OCI-LY1 (cell line): ENCODE measurements around the gene TMC5.

Experiments used
- H2AFZ ChIP-seq: fragments of 200-600 bp; sonication (generic), shearing (Covaris generic); 2 replicates; pipeline ENCODE4 v1.6.0; 2014; ENCODE audit warnings: antibody characterized with exemption, mild to moderate bottlenecking, low read length
- H3F3A ChIP-seq: fragments of 200-600 bp; sonication (generic), shearing (Covaris generic); 2 replicates; pipeline ENCODE4 v1.6.0; 2014; ENCODE audit warnings: mild to moderate bottlenecking, antibody characterized with exemption, low read length, moderate library complexity; ENCODE audit not compliant: insufficient read depth
- H3K27ac ChIP-seq: fragments of 200-600 bp; sonication (generic); 2 replicates; pipeline ENCODE4 v1.5.1; 2014; ENCODE audit warnings: low read length, mixed run types, mild to moderate bottlenecking, low read depth; ENCODE audit not compliant: poor library complexity, severe bottlenecking
- H3K27me3 ChIP-seq: fragments of 200-600 bp; sonication (generic); 2 replicates; pipeline ENCODE4 v1.6.0; 2014; ENCODE audit warnings: antibody characterized with exemption, mild to moderate bottlenecking, low read length, moderate library complexity; ENCODE audit not compliant: insufficient read depth
- H3K36me3 ChIP-seq: fragments of 200-600 bp; sonication (generic); 2 replicates; pipeline ENCODE4 v1.6.1; 2014; ENCODE audit warnings: mild to moderate bottlenecking, antibody characterized with exemption, low read length, moderate library complexity, mixed read lengths; ENCODE audit not compliant: insufficient read depth
- H3K4me1 ChIP-seq: fragments of 200-600 bp; sonication (generic); 2 replicates; pipeline ENCODE4 v1.5.1; 2014; ENCODE audit warnings: mild to moderate bottlenecking, low read length, moderate library complexity; ENCODE audit not compliant: insufficient read depth, severe bottlenecking
- H3K4me2 ChIP-seq: fragments of 200-600 bp; sonication (generic), shearing (Covaris generic); 2 replicates; pipeline ENCODE4 v1.6.1; 2014; ENCODE audit warnings: low read length
- H3K4me3 ChIP-seq: fragments of 200-600 bp; sonication (generic); 2 replicates; pipeline ENCODE4 v1.5.1; 2014; ENCODE audit warnings: low read length, low read depth, mild to moderate bottlenecking, mixed read lengths; ENCODE audit not compliant: poor library complexity, severe bottlenecking
- H3K79me2 ChIP-seq: fragments of 200-600 bp; shearing (Covaris generic); 2 replicates; pipeline ENCODE4 v1.6.1; 2016; ENCODE audit warnings: mixed run types, low read length, mixed read lengths; ENCODE audit not compliant: insufficient read depth
- H3K9ac ChIP-seq: fragments of 200-600 bp; sonication (generic), shearing (Covaris generic); 2 replicates; pipeline ENCODE4 v1.6.1; 2014; ENCODE audit warnings: mild to moderate bottlenecking, low read length, mixed read lengths
- H3K9me2 ChIP-seq: fragments of 200-600 bp; sonication (generic), shearing (Covaris generic); 2 replicates; pipeline ENCODE4 v1.6.1; 2014; ENCODE audit warnings: low read depth, mild to moderate bottlenecking, low read length, mixed read lengths
- H3K9me3 ChIP-seq: fragments of 200-600 bp; shearing (Covaris generic); 2 replicates; pipeline ENCODE4 v1.6.1; 2014; ENCODE audit warnings: low read length, mixed read lengths
- H4K20me1 ChIP-seq: fragments of 200-600 bp; sonication (generic), shearing (Covaris generic); 2 replicates; pipeline ENCODE4 v1.6.0; 2016; ENCODE audit warnings: mild to moderate bottlenecking, low read length; ENCODE audit not compliant: insufficient read depth
- EZH2 ChIP-seq: fragments of 200-600 bp; sonication (generic), shearing (Covaris generic); IDR thresholded peaks from 2 replicates; pipeline ENCODE4 v1.8.0; 2017; ENCODE audit warnings: borderline replicate concordance, mixed run types, mild to moderate bottlenecking, antibody characterized with exemption, low read length, moderate library complexity, mixed read lengths
- TF ChIP-seq, protein P1 (sequence below): fragments of 200-600 bp; sonication (generic), shearing (Covaris generic); IDR thresholded peaks from 2 replicates; pipeline ENCODE4 v1.5.1; 2017; ENCODE audit warnings: mild to moderate bottlenecking, antibody characterized with exemption, low read length, moderate library complexity, mixed read lengths

TMC5 gene

GRCh38 chr16:19502395-19503131, 84.9 kb downstream of the TMC5 start:
- no peaks in the 10 kb centered on the region for H3K4me1 ChIP-seq
- H3K9ac ChIP-seq, result no peak overlapping the region
- no peaks in the 10 kb centered on the region for H3K79me2 ChIP-seq
- H3F3A ChIP-seq, result no peaks in the 10 kb centered on the region
- H3K4me2 ChIP-seq, result no peak overlapping the region
- H3K27ac ChIP-seq, result no peak overlapping the region
- no peaks in the 10 kb centered on the region for H3K27me3 ChIP-seq
- H3K9me3 ChIP-seq, result no peaks in the 10 kb centered on the region
- peaks cover 69% of the 10 kb centered on the region for H3K36me3 ChIP-seq
- H4K20me1 ChIP-seq, result no peaks in the 10 kb centered on the region
- no peak overlapping the region for H3K4me3 ChIP-seq
- H2AFZ ChIP-seq, result no peak overlapping the region
- H3K9me2 ChIP-seq, result no peaks in the 10 kb centered on the region
- TF ChIP-seq, protein P1, sequence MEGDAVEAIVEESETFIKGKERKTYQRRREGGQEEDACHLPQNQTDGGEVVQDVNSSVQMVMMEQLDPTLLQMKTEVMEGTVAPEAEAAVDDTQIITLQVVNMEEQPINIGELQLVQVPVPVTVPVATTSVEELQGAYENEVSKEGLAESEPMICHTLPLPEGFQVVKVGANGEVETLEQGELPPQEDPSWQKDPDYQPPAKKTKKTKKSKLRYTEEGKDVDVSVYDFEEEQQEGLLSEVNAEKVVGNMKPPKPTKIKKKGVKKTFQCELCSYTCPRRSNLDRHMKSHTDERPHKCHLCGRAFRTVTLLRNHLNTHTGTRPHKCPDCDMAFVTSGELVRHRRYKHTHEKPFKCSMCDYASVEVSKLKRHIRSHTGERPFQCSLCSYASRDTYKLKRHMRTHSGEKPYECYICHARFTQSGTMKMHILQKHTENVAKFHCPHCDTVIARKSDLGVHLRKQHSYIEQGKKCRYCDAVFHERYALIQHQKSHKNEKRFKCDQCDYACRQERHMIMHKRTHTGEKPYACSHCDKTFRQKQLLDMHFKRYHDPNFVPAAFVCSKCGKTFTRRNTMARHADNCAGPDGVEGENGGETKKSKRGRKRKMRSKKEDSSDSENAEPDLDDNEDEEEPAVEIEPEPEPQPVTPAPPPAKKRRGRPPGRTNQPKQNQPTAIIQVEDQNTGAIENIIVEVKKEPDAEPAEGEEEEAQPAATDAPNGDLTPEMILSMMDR, result peak; percentile 79
- TF ChIP-seq EZH2, result no peak

DNA sequence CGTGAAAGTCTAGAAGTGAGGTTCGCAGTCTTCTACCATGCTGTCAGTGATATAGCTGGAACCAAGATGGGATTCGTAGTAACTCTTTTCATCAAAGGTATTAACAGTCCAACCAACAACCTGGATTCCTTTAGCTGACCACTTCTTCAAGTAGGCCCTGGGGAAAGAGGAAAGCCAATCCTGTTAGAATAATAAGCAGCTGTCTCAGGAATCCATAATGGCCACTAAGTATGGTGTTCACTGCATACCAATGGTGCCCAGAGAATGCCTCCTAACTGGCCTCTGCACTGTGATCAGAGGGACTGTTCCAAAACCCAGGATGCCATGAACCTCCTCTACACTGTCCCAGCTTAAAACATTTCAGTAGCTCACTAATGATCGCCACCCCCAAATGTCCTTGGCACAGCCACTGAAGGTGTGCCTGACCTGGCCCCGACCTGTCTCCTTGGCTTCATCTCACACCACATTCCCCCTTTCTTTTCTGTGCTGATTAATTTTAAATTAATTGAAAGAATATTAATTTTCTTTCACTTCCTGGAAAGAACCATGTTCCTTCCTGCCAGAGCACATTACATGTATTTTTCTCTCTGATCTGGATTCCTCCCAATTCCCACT, 85.9 kb downstream of the TMC5 start:
- Histone ChIP-seq H4K20me1 (no peaks in the 10 kb centered on the region), H3K9me2 (no peaks in the 10 kb centered on the region), H3K79me2 (no peaks in the 10 kb centered on the region), H3F3A (no peaks in the 10 kb centered on the region), H3K4me1 (no peaks in the 10 kb centered on the region), H3K36me3 (peaks cover 79% of the 10 kb centered on the region), H3K4me2 (no peak overlapping the region), H3K27me3 (no peaks in the 10 kb centered on the region), H3K9me3 (no peaks in the 10 kb centered on the region), H2AFZ (no peak overlapping the region), H3K27ac (no peak overlapping the region), H3K4me3 (no peak overlapping the region), H3K9ac (no peak overlapping the region)
- TF ChIP-seq, protein P1, result no peak
- no peak for TF ChIP-seq EZH2

- H2AFZ ChIP-seq, result no peak overlapping the region
- H3K4me2 ChIP-seq, result no peak overlapping the region
- peaks cover 86% of the 10 kb centered on the region for H3K36me3 ChIP-seq
- H3K27me3 ChIP-seq, result no peaks in the 10 kb centered on the region
- no peak overlapping the region for H3K27ac ChIP-seq
- H3K4me3 ChIP-seq, result no peak overlapping the region
- no peaks in the 10 kb centered on the region for H3K79me2 ChIP-seq
- H3F3A ChIP-seq, result no peaks in the 10 kb centered on the region
- H3K9me3 ChIP-seq, result no peaks in the 10 kb centered on the region
- H3K4me1 ChIP-seq, result no peaks in the 10 kb centered on the region
- no peaks in the 10 kb centered on the region for H3K9me2 ChIP-seq
- H3K9ac ChIP-seq, result no peak overlapping the region
- no peak for TF ChIP-seq EZH2
- TF ChIP-seq, protein P1, result no peak
- no peaks in the 10 kb centered on the region for H4K20me1 ChIP-seq
Observed at GRCh38 chr16:19505600-19506303, 88.1 kb downstream of the TMC5 start.
